Stimulated activated CD8-positive, alpha-beta memory T cell treated with anti-CD3 and anti-CD28 coated beads, Interleukin-7, amount 100 ng/mL, for 48 hours (primary cell): Measurements from ENCODE around the gene PHACTR2.
"Not testable (repeated sequence)": the region's sequence is repeated elsewhere in the genome, so short reads cannot be mapped to it uniquely, and the experiment has no call there.

Experiments
- DNase-seq, 2 donors: peaks; one replicate each; pipeline ENCODE4 v3.0.0-alpha.2; 2020; ENCODE audit warnings: low read depth in 1 of 2; ENCODE audit errors: extremely low read depth in 1 of 2

Gene PHACTR2

GRCh38 chr6:143677891-143678791, at the start of gene PHACTR2:
Gene PHACTR2 (plus strand): TSS chr6:143677965. CDS start chr6:143678164, 199 bp downstream.
- peak in 1 of 2 donors; percentile 22 for DNase-seq

GRCh38 chr6:143629104-143630080, 48.4 kb upstream of the PHACTR2 start:
- DNase-seq: no peak

DNA sequence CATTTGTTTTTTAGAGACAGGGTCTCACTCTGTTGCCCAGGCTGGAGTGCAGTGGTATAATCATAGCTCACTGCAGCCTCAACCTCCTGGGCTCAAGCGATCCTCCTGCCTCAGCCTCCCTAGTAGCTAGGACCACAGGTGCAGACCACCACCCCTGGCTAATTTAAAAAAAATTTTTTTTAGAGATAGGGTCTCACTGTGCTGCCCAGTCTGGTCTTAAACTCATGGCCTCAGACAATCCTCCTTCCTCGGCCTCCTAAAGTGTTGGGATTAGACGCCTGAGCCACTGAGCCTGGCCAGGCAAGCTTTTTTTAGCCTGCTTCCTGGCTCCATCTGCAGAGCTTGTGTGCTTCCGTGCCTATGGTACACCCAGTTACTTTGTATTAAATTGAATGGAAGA, 46.6 kb upstream of the PHACTR2 start:
- DNase-seq: not testable (repeated sequence)

DNA sequence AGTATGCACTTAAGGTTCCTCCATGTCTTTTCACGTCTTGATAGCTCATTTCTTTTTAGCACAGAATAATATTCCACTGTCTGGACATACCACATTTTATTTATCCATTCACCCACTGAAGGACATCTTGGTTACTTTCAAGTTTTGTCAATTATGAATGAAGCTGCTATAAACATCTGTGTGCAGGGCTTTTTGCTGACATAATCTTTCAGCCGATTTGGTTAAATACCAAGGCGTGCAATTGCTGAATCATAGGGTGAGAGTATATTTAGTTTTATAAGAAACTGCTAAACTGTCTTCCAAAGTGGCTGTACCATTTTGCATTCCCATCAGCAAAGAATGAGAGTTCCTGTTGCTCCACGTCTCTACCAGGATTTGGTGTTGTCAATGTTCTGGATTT, 44.9 kb upstream of the PHACTR2 start:
- no peak for DNase-seq

DNA sequence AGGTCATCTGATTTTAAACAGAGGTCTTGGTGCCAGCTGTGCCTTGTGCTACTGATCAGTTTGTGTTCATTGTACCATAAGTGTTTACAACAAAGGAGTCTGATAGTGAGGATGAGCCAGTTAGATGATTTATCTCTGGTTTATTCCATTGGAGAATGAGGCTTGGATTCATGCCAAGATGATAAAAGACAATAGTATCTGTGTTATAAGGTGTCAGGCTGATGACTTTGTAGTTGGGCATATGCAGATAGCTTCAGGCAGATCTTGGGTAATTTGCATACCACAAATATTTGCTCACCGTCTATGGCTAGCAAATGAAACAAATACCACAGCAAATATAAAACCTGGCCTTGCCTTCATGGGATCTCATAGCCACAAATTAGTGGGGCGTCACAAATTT, 43.3 kb upstream of the PHACTR2 start:
- no peak for DNase-seq

DNA sequence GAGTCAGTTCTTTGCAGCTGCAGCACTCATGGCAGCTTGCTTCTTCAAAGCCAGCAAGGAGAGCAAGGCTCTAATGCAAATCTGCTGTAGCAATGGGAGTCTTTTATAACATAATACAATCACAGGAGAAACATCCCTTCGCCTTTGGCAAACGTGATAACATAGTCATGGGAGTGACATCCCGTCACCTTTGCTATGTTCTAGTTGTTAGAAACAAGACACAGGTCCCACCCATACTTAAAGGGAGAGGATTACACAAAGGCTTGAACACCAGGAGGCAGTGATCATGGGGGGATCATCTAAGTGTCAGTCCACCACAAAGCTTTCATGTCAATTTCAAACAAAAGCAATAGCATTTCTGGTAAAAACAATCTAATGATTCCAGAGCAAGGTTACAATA, 40.1 kb upstream of the PHACTR2 start:
- no peak for DNase-seq

- DNase-seq: no peak
These were observed 35.4 kb upstream of the PHACTR2 start for GRCh38 chr6:143642403-143642802.

GRCh38 chr6:143647191-143647590, 30.6 kb upstream of the PHACTR2 start:
- DNase-seq: no peak

GRCh38 chr6:143647732-143648131, 30.0 kb upstream of the PHACTR2 start:
- DNase-seq: no peak

DNA sequence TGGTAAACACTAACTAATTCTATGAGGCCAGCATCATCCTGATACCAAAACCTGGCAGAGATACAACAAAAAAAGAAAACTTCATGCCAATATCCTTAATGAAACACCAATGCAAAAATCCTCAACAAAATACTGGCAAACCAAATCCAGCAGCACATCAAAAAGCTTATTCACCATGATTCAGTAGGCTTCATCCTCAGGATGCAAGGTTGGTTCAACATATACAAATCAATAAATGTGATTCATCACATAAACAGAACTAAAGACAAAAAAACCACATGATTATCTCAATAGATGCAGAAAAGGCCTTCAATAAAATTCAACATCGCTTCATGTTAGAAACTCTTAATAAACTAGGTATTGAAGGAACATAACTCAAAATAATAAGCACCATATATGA, 28.4 kb upstream of the PHACTR2 start:
- DNase-seq: not testable (repeated sequence)

DNA sequence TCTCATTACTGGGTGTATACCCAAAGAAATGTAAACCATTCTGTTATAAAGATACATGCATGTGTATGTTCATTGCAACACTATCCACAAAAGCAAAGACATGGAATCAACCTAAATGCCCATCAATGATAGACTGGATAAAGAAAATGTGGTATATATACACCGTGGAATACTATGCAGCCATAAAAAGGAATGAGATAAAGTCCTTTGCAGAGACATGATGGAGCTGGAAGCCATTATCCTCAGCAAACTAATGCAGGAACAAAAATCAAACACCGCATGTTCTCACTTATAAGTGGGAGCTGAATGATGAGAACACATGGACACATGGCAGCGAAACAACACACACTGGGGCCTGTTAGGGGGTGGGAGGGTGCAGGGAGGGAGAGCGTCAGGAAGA, 26.4 kb upstream of the PHACTR2 start:
- DNase-seq: not testable (repeated sequence)

DNA sequence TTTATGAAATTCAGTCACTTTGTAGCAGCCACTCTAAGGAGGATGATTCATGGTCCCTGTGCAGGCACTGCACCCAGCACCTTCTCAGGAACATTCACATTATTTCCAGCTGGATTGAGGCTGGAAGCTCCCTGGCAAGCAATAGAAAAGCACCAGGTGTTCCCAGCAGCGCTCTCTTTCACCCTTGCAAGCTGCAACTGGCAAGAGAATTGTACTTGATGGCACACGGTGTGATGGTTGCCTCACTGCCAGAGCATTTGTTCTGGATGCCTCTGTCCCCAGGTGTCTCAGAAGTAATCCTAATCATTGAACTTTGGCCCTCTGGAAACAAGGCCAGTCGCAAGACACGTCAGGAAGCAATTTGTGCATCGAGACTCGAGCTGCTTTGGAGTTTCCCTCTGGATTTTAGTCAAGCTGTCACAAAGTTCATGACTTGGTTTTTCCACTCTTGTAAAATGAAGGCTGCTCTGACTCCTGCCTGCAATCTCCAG, 24.9 kb upstream of the PHACTR2 start:
- DNase-seq: no peak

DNA sequence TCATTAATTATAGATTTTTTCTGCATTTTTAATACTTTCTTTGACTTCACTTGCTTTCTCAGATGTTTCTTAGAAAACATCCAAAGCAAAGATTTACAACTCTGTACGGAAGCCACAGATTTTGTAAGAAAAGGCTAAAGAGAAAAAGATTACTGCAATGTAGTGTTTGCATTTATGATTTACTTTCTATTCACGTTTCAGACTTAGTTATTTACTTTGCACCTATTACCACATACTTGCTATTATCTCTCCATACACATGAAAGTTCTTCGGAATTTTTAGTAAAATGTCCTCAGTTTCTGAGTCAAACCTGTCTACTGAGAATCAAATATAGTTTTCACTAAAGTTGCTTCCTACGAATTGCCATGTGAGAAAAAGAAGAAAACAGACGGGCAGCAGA, 22.2 kb upstream of the PHACTR2 start:
- DNase-seq: no peak

GRCh38 chr6:143656026-143656425, 21.7 kb upstream of the PHACTR2 start:
- no peak for DNase-seq

- no peak for DNase-seq
These were observed 20.0 kb upstream of the PHACTR2 start for GRCh38 chr6:143657809-143658208.

DNA sequence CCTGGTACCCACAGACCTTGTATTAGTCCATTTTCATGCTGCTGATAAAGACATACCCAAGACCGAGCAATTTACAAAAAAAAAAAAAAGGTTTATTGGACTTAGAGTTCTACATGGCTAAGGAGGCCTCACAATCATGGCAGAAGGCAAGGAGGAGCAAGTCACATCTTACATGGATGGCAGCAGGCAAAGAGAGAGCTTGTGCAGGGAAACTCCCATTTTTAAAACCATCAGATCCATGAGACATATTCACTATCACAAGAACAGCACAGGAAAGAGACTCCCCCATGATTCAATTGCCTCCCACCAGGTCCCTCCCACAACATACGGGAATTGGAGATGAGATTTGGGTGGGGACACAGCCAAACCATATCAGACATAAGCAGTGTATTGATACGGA, 17.6 kb upstream of the PHACTR2 start:
- DNase-seq: not testable (repeated sequence)

GRCh38 chr6:143664171-143664570, 13.6 kb upstream of the PHACTR2 start:
- DNase-seq: no peak

DNA sequence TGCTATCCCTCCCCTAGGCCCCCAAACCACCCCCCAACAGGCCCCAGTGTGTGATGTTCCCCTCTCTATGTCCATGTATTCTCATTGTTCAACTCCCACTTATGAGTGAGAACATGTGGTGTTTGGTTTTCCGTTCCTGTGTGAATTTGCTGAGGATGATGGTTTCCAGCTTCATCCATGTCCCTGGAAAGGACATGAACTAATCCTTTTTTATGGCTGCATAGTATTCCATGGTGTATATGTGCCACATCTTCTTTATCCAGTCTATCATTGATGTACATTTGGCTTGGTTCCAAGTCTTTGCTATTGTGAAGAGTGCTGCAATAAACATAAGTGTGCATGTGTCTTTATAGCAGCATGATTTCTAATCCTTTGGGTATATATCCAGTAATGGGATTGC, 11.8 kb upstream of the PHACTR2 start:
- DNase-seq: not testable (repeated sequence)

DNA sequence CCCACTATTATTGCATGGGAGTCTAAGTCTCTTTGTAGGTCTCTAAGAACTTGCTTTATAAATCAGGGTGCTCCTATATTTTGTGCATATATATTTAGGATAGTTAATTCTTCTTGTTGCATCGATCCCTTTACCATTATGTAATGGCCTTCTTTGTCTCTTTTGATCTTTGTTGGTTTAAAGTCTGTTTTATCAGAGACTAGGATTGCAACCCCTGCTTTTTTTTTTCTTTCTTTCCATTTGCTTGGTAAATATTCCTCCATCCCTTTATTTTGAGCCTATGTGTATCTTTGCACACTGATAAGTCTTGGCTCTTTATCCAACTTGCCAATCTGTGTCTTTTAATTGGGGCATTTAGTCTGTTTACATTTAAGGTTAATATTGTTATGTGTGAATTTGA, 8.3 kb upstream of the PHACTR2 start:
- not testable (repeated sequence) for DNase-seq

DNA sequence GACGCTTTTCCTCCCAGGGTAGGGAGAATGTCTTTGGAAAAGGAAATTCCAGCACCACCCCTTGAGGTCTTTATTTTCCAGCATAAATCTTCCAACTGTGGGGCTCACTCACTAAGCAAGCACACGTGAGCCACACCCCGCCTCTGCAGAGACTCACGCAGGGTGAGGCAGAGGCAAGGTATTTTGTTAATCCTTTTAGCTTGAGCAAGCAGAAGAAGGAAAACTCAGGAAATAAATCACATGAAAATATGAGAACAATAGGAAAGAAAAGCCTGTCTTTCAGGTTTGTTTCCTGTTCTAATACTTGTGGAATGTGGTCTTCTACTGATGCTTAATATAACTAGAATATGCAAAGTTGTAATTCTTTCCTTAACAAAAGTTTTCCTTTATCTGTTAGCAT, 4.1 kb upstream of the PHACTR2 start:
- DNase-seq: no peak
